CD4-positive, alpha-beta T cell (primary cell): ENCODE data around the gene LRRC75A. TPM values are rescaled to one million over a fixed set of nuclear protein-coding genes. Genes with fewer than 3 reads are reported as not detected.

Experiments used
- ATAC-seq: fragments of 200-7000 bp; cut with Tn5 transposase; one replicate; pipeline ENCODE4 v1.10.0; 2022; ENCODE audit warnings: mild to moderate bottlenecking; ENCODE audit not compliant: poor library complexity
- CTCF ChIA-PET: fragments of 350-600 bp; sonication (Branson Sonifier 250); formaldehyde crosslinking; loops from one replicate; lab custom pipeline; 2021; ENCODE audit warnings: antibody characterized with exemption, inconsistent platforms; lab: Charles Lee
- POLR2A ChIA-PET: fragments of 350-600 bp; sonication (Branson Sonifier 250); formaldehyde crosslinking; loops from one replicate; lab custom pipeline; 2021; ENCODE audit warnings: antibody characterized with exemption, inconsistent platforms; lab: Charles Lee
- DNase-seq, 14 experiments: peaks; one replicate each; pipeline ENCODE4 v3.0.0-alpha.2; 2013 to 2020; ENCODE audit warnings: mixed read lengths in 2 of 14
- H3K27ac ChIP-seq, 2 donors: one replicate each; pipeline versions ENCODE4 v1.5.1 to v1.7.0; 2013; ENCODE audit warnings: low read length in 2 of 2, low read depth in 1 of 2, mild to moderate bottlenecking in 1 of 2
- H3K27me3 ChIP-seq, 2 experiments: 1 replicate in 1 of 2; 2 replicates in 1 of 2; pipeline versions ENCODE4 v1.6.1 to v1.7.0; 2013; ENCODE audit warnings: low read length in 2 of 2, control low read depth in 1 of 2, mild to moderate bottlenecking in 1 of 2, moderate library complexity in 1 of 2; ENCODE audit not compliant: insufficient read depth in 2 of 2, control insufficient read depth in 1 of 2
- H3K36me3 ChIP-seq: one replicate; pipeline ENCODE4 v1.6.1; 2013; ENCODE audit warnings: low read length, control low read depth; ENCODE audit not compliant: insufficient read depth
- H3K4me1 ChIP-seq: one replicate; pipeline ENCODE4 v1.6.1; 2013; ENCODE audit warnings: low read length, control low read depth; ENCODE audit not compliant: insufficient read depth
- H3K4me3 ChIP-seq: one replicate; pipeline ENCODE4 v1.5.1; 2013; ENCODE audit warnings: mild to moderate bottlenecking, low read length, moderate library complexity
- H3K9me3 ChIP-seq, 2 experiments: 1 replicate in 1 of 2; 2 replicates in 1 of 2; pipeline versions ENCODE4 v1.6.1 to v1.7.0; 2013; ENCODE audit warnings: low read length in 2 of 2, mild to moderate bottlenecking in 2 of 2, control low read depth in 1 of 2, moderate library complexity in 1 of 2; ENCODE audit not compliant: control insufficient read depth in 1 of 2, insufficient read depth in 1 of 2
- H3K27ac Mint-ChIP-seq: one replicate; pipeline ENCODE4 v1.8.0; 2020; ENCODE audit warnings: mixed read lengths
- H3K27me3 Mint-ChIP-seq: one replicate; pipeline ENCODE4 v1.8.0; 2021; ENCODE audit warnings: mixed read lengths
- H3K36me3 Mint-ChIP-seq: one replicate; pipeline ENCODE4 v1.8.0; 2021; ENCODE audit warnings: low read depth, mixed read lengths
- H3K4me1 Mint-ChIP-seq: one replicate; pipeline ENCODE4 v1.8.0; 2021; ENCODE audit warnings: low read depth, mixed read lengths
- H3K4me3 Mint-ChIP-seq: one replicate; pipeline ENCODE4 v1.8.0; 2020; ENCODE audit warnings: mild to moderate bottlenecking, mixed read lengths
- H3K9me3 Mint-ChIP-seq: one replicate; pipeline ENCODE4 v1.8.0; 2020; ENCODE audit warnings: mixed read lengths
- intact Hi-C, 2 experiments: fragments of 100-400 bp; cut with DNase I in 1 of 2; cut with micrococcal nuclease in 1 of 2; formaldehyde crosslinking; loops; one replicate each; pipeline versions ENCODE4 v1.15.1 to v1.9.0; 2023 to 2025; cut with DNase I, micrococcal nuclease
- total RNA-seq, 174 experiments: library from RNA in 2 of 174; stranded (reverse) in 2 of 174; gene quantifications; one replicate each; pipeline ENCODE4 v1.2.3 and lab custom pipeline; 2021 to 2026
- TF ChIP-seq, protein P1 (sequence below): fragments of 200-600 bp; IDR thresholded peaks from one replicate; pipeline ENCODE4 v1.8.0; 2022; ENCODE audit warnings: antibody characterized with exemption, mild to moderate bottlenecking

LRRC75A gene
- total RNA-seq, 2 experiments from 2014 or later = 1.5 to 1.9 TPM

DNA sequence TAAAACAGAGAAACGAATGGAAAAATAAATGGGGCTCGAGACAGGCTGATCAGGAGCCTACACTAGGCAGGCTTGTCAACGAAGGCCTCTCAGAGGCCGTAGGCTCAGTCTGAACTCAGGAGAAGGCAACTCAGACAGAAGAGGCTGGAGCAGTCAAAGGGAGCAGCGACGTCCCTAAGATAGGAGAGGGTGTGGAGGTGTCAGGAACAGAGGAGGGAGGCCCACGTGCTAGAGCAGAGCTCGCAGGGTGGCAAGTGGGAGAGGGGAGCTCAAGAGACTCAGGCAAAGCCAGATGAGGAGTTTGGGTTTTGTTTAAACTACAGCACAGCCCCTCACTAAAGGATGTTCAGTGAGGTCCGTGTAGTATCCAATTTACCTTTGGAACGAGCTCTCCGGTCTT, 32.7 kb downstream of the LRRC75A start:
- no peak overlapping the region for H3K4me3 ChIP-seq
- no peaks in the 10 kb centered on the region for H3K9me3 Mint-ChIP-seq
- no peak overlapping the region for H3K4me3 Mint-ChIP-seq
- intact Hi-C loops = no loop called here
- H3K36me3 Mint-ChIP-seq = no peaks in the 10 kb centered on the region
- H3K27me3 Mint-ChIP-seq = no peaks in the 10 kb centered on the region
- no peaks in the 10 kb centered on the region for H3K36me3 ChIP-seq
- H3K9me3 ChIP-seq = no peaks in the 10 kb centered on the region
- TF ChIP-seq, protein P1, sequence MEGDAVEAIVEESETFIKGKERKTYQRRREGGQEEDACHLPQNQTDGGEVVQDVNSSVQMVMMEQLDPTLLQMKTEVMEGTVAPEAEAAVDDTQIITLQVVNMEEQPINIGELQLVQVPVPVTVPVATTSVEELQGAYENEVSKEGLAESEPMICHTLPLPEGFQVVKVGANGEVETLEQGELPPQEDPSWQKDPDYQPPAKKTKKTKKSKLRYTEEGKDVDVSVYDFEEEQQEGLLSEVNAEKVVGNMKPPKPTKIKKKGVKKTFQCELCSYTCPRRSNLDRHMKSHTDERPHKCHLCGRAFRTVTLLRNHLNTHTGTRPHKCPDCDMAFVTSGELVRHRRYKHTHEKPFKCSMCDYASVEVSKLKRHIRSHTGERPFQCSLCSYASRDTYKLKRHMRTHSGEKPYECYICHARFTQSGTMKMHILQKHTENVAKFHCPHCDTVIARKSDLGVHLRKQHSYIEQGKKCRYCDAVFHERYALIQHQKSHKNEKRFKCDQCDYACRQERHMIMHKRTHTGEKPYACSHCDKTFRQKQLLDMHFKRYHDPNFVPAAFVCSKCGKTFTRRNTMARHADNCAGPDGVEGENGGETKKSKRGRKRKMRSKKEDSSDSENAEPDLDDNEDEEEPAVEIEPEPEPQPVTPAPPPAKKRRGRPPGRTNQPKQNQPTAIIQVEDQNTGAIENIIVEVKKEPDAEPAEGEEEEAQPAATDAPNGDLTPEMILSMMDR = no peak
- DNase-seq = no peak
- POLR2A ChIA-PET = no interaction called here
- no peak overlapping the region for H3K27ac Mint-ChIP-seq
- no peaks in the 10 kb centered on the region for H3K4me1 Mint-ChIP-seq
- no peaks in the 10 kb centered on the region for H3K4me1 ChIP-seq
- no peak overlapping the region for H3K27ac ChIP-seq
- no peak for ATAC-seq
- no peaks in the 10 kb centered on the region for H3K27me3 ChIP-seq
- CTCF ChIA-PET = no interaction called here

DNA sequence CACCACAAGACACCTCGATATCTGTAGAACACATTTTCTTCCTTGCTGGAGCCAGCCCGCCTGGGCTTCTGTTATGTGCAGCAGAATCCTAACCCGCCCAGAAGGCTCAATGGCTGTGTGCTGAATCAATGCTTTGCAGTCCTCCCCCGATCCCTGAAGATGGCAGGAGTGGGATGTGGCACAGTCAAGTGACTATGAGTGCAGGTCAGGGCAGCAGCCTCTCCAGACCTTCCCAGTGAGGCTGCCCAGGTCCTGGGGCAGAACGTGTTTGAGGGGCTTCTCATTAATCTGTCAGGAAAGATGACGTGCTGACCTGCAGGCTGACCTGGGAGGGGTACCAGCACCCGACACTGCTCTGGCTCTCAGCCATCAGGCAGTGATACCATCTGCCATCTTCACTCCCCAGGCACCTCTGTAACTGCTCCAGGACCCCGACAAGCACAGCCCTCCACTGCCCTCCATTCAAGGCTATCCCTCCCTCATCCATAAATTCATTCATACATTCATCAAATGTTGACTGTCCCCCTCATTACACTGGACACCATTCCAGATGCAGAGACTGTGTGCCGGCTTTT, 35.2 kb downstream of the LRRC75A start:
- ATAC-seq (no peak), DNase-seq (no peak)
- H3K27me3 Mint-ChIP-seq = no peaks in the 10 kb centered on the region
- peaks cover 6% of the 10 kb centered on the region for H3K4me1 Mint-ChIP-seq
- intact Hi-C loops = no loop called here
- TF ChIP-seq, protein P1 = no peak
- ChIA-PET POLR2A (no interaction called here), CTCF (no interaction called here)
- no peak overlapping the region for H3K4me3 Mint-ChIP-seq
- Histone ChIP-seq H3K27me3 (no peaks in the 10 kb centered on the region), H3K9me3 (no peaks in the 10 kb centered on the region), H3K4me1 (peaks cover 8% of the 10 kb centered on the region), H3K36me3 (no peaks in the 10 kb centered on the region), H3K4me3 (no peak overlapping the region), H3K27ac (no peak overlapping the region)
- H3K9me3 Mint-ChIP-seq = no peaks in the 10 kb centered on the region
- H3K36me3 Mint-ChIP-seq = peaks cover 4% of the 10 kb centered on the region
- H3K27ac Mint-ChIP-seq = no peak overlapping the region

GRCh38 chr17:16455997-16456741, 35.8 kb downstream of the LRRC75A start:
- Histone ChIP-seq H3K9me3 (no peaks in the 10 kb centered on the region), H3K36me3 (no peaks in the 10 kb centered on the region), H3K27me3 (no peaks in the 10 kb centered on the region), H3K4me3 (no peak overlapping the region), H3K4me1 (peaks cover 8% of the 10 kb centered on the region), H3K27ac (no peak overlapping the region)
- ChIA-PET POLR2A (no interaction called here), CTCF (no interaction called here)
- intact Hi-C loops = no loop called here
- H3K36me3 Mint-ChIP-seq = peaks cover 4% of the 10 kb centered on the region
- no peak for DNase-seq
- H3K9me3 Mint-ChIP-seq = no peaks in the 10 kb centered on the region
- H3K27ac Mint-ChIP-seq = no peak overlapping the region
- peaks cover 6% of the 10 kb centered on the region for H3K4me1 Mint-ChIP-seq
- TF ChIP-seq, protein P1 = no peak
- no peaks in the 10 kb centered on the region for H3K27me3 Mint-ChIP-seq
- ATAC-seq = no peak
- no peak overlapping the region for H3K4me3 Mint-ChIP-seq
